Testis (tissue), 2 donors: Measurements from ENCODE around the gene CYP3A5.

ENCODE experiments used
- CTCF ChIP-seq, 3 experiments: fragments of 450-650 bp in 2 of 3; fragments of 200-600 bp in 1 of 3; sonication (generic) in 1 of 3; IDR thresholded peaks; one replicate each; pipeline ENCODE4 v1.5.1; 2016 to 2019; ENCODE audit warnings: antibody characterized with exemption in 3 of 3, mild to moderate bottlenecking in 2 of 3, moderate library complexity in 1 of 3
- POLR2A ChIP-seq: fragments of 450-650 bp; IDR thresholded peaks from one replicate; pipeline ENCODE4 v1.6.1; 2017; ENCODE audit warnings: antibody characterized with exemption, mild to moderate bottlenecking, moderate library complexity

GRCh38 chr7:99623091-99623693, 56.6 kb downstream of the CYP3A5 start:
- TF ChIP-seq CTCF (IDR thresholded peaks at IDR 0.05) (no peak), POLR2A (no peak)
